Frontal cortex (tissue), 4 donors: ENCODE data around the gene IQGAP3. TPM values are rescaled to one million over a fixed set of nuclear protein-coding genes. Genes with fewer than 3 reads are reported as not detected.

Experiments
- DNase-seq, 2 donors: peaks; one replicate each; pipeline ENCODE4 v3.0.0; 2012; ENCODE audit warnings: low spot score in 2 of 2
- FAIRE-seq: peaks from 2 replicates; lab custom pipeline; 2012; peaks lifted over from hg19 to GRCh38; lab: Jason Lieb, UNC
- total RNA-seq: library from RNA; depleted of rRNA; stranded (reverse); fragments of >200 nt; gene quantifications from one replicate; pipeline ENCODE4 v1.2.3, GENCODE V29; 2014
- donor health status: control.
- donor health status: control.
- donor health status: control.

The IQGAP3 gene
- total RNA-seq, 1 donor from 2014 or later: 1.2 TPM

DNA sequence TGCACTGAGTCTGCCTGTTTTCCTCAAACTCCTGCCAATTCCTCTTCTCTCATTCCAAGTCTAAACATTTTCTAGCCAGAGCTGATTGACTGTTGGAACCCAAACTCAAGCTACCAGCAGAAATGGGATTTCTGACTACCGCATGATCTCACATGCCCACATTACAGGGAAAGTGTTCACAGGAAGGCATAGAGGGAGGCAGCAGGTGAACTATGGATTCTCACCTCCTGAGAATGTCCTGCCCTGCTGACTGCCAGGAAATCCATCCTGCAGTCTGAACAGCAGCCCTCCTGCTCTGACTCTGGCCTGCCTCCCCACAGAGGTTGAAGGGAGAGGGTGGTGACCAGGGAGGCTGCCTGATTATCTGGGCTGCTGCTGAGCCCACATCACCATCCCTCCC is 22.5 kb downstream of the IQGAP3 start:
- FAIRE-seq: no peak
- DNase-seq: no peak

DNA sequence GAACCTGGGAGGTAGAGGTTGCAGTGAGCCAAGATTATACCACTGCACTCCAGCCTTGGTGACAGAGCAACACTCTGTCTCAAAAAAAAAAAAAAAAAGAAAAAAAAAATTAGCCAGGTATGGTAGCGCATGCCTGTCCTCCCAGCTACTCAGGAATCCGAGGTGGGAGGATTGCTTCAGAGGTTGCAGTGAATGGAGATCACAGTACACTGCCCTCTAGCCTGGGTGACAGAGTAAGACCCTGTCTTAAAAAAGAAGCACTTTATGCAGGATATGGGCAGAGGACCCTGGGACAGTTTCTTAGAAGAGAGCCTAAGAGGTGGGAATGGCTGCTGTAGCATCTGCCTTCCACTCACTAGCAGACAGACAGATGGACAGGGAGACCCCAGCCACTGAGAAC is 23.0 kb downstream of the IQGAP3 start:
- DNase-seq: no peak
- no peak for FAIRE-seq

DNA sequence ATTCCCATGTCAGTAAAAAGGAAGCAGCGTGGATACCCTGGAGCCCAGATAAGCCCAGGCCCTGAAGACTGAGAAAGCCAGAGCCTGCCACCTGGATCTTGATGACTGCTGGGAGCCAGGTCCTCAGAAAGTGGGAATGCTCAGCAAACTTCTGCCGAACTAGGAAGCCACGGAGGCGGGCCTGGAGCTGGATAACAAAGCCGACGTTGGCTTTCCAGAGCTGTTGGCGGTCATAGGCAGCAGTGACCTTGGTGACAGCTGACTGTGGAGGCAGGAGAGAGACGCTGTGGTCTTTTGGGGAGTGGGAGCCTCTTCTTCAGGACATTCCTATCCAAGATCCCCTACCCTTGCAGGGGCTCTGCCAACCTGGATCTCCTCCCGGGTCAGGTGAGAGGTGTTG is 24.4 kb downstream of the IQGAP3 start:
- FAIRE-seq (no peak), DNase-seq (no peak)

DNA sequence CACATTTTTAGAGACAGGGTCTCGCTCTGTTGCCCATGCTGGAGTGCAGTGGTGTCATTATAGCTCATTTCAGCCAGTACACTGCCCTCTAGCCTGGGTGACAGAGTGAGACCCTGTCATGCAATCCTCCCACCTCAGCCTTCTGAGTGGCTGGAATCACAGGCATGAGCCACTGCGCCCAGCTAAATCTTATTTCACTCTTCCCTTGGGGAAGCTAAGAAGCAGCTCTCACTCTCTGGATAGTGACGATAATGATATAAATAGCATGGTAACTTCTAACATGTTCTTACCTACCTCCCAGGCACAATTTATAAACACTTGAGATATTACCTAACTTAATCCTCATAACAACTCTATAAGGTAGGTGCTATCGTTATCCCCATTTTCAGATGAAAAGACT is 24.9 kb downstream of the IQGAP3 start:
- DNase-seq (no peak), FAIRE-seq (no peak)

DNA sequence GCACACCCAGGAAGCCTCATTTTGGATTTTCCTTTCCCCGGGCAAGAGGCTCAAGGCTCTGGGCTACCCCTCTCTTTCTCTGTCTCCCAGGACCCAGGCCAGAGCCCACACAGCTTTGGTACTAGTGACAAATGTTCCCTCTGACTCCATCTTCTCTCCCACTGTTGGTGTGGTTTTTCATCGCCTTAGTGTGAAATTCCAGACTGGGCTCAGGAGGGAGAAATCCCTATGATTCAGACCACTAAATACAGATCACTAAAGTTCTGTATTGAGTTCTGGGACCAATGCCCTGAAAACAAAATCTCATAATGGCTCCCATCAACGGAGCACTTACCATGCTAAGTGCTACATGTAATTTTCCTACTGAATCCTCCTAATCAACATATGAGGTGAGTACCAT is 26.1 kb downstream of the IQGAP3 start:
- DNase-seq: no peak
- no peak for FAIRE-seq

DNA sequence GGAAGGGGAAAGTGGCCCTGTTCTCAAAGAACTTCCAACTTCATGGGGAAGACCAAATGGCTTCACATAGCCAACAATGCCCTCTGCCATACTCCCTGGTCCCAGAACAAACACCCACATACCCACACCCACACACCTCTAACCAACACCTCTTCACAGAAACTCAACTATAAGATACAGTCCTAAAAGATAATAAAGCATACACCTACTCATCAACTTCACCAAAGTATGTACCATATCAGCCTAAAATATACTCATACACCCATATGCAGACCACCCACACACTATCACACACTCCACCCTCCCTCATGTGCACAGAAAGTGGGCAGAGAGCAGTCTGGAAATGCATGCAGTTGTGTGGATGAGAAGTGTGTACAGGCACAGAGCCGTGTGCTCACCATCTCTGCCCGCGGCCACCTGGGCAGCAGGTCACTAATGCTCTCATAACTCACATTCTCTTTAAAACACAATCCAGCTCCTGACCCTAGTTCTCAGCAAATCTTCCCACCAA is 27.7 kb downstream of the IQGAP3 start:
- FAIRE-seq: no peak
- no peak for DNase-seq

DNA sequence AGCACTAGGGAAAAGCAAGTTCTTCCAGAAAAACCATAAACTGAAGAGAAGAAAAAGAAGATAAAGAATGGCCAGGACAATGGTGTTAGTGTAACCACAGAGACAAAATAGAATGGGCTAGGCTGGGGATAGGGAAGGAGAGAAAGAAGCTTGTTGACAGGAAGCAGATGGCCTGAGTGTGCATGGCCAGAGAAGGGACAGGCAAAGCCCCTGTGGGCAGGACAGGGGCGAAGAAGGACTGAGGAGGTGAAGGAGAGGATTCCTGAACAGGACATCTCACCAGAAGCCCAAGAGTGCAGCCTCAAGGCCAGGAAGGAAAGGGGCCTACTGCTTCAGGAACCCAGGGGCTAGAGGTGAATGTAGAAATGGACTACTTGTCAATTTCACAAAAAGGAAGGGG is 29.3 kb downstream of the IQGAP3 start:
- FAIRE-seq (no peak), DNase-seq (no peak)

DNA sequence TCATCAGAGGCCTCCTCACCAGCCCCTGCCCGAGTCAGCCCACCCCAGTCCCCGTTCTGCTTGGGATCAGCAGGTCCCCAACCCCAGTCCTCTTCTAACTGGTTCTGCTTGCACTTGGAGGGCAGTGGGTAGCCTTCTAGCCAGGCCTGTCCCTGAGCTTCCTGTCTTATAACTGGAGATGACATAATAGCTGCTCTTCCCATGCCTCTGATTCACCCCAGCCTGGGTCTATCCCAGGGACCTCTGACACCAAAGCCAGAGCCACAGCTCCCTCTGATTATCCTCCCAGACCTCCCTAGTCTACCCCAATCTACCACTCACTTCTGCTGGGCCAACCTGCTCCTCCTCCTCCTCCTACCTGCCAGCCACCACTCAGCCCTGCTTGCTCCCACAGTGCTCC is 31.4 kb downstream of the IQGAP3 start:
- FAIRE-seq (no peak), DNase-seq (no peak)

DNA sequence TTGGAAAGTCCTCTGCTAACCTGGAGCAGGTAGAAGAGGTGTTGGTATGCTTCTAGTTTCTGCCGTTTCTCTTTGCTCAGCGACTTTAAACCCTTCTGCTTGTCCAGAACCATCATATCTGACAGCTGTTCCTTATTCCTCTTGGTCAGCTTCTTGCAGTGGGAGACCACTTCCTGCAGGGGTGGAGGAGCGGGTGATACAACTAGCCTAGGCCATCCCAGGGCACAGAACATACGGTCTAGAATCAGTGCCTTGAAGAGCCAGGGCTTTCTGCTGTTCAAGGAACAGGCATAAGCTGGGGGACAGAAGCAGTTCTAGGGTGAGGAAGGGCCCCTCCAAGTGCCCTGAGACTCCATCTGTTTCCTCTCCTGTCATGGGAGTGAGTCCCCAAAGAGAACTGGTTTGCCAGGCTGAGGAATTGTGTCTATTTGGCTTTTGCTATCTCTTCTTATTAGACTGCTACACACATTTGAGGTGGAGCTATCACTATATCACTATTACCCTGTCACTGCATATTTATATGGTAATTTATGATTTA is 32.5 kb downstream of the IQGAP3 start:
- FAIRE-seq (no peak), DNase-seq (no peak)

DNA sequence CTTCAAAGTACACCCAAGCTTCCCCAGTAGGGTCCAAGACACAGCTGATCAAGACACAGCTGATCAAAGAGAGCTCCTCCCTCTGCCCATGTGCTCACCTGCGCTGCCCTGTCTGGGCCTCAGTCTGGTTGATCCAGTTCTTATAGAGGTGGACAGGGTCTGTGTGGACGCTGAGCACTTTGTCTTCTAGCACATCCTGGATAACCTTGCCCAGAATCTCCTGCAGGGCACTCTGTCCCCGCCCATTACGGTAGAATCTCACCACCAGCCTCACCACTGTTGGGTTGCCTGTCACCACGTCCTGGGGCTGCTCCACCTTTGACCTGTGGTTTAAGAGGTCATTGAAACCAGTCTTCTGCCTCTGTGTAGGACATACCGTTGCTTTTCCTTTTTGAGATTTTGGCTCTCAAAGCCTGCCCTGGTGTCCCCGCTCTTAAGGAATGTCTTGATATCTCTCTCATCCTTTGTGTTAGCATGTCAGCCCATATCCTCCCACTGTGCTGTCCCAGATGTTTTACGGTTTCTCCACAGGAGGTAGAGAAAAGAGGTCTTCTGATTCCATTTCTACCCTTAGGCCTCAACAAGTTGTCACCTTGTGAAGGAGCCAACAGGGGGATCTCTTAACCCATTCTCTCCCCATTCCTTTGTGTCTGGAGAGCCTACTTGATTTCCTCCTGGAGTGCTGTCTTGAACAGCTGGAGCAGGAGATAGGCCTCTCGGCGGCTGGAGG is 33.5 kb downstream of the IQGAP3 start:
- no peak for FAIRE-seq
- no peak for DNase-seq

DNA sequence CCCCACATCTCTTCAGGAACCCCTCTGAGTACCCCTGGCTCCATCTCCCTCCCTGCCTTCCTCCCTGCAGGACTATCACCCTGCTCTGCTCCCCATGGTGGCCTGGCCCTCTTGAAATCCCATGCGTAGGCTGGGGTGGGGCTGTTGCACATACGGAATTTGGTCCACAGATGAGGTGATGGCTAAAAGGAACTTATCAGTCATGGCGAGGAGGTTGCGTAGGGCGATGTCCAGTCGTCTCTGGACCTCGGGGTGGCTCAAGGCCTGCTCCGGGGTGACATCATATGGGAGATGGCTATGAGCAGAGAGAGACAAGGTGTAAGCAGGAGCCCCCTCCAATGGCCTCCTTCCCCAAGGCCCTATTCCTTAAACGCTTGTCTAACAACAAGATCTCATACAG is 35.3 kb downstream of the IQGAP3 start:
- DNase-seq: no peak
- FAIRE-seq: no peak

DNA sequence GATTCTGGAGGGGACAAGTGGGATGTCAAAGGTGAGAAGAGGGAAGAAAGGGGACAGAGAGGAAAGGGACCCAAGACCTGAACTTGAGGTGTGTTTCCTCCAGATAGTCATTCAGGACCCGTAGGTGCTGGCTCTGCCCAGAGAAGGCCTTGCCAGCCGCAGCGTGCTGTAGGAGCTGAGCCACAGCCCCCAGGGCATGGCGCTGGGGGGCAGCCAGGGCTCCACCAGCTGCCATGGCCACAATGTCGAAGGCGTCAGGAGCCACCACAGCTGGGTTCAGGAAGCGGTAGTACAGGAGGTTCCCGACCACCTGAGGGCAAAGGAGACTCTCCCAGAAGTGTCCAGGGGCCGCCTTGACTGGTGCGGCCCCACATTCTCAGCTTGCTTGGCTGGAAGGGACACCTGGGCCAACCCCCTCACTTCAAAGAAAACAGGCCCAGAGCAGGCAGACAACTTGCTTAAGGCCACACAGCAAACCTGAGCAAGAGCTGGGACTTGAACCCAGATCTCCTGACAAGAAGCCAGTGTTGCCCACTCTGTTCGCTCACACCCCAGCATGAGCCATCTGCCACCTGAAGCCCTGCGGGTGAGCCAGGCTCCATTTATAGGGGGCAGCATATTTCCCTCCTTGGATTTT is 37.8 kb downstream of the IQGAP3 start:
- no peak for FAIRE-seq
- DNase-seq: no peak

DNA sequence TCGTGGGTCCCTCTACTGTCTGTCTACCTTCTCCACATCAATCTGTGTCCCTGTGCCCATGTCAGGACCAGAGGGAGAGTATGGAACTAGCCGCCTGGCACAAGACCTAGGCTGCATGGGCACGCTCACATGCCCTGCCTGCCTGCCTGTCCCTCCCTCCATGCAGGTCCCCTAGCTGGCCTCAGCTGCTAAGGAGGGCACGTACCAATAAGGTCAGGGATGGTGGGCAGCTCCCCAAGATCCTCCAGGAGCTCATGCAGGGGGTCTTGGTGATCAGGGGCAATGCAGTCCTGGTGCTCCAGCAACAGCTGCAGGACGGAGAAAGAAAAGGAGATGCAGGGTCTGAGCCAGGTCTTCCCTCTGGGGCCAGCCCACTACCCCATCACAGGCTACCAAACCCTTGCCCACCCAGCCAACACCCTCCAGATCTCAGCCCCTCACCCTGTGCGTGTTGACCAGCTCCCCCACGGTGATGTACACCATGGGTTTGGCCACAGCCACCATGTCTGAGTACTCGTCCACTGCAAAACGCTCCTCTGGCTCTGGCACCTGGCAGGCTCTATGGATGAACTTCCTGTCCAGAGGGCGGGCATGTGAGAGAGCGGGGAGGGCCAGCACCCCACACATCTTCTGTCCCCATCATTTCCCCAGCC is 38.7 kb downstream of the IQGAP3 start:
- no peak for DNase-seq
- FAIRE-seq: no peak

DNA sequence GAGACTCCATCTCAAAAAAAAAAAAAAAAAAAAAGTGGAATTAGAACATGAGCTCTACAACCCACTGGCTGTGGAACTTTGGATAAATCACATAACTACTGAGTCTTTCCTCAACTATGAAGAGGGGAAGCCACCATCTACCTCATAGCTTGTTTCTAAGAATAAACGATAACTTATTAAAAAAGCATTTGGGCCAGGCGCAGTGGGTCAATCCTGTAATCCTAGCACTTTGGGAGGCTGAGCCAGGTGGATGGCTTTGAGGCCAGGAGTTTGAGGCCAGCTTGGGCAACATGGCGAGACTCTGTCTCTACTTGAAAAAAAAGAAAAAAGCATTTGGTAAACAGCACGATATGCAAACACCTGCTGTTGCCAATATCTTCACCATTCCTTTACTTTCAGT is 40.0 kb downstream of the IQGAP3 start:
- DNase-seq (no peak), FAIRE-seq (no peak)

DNA sequence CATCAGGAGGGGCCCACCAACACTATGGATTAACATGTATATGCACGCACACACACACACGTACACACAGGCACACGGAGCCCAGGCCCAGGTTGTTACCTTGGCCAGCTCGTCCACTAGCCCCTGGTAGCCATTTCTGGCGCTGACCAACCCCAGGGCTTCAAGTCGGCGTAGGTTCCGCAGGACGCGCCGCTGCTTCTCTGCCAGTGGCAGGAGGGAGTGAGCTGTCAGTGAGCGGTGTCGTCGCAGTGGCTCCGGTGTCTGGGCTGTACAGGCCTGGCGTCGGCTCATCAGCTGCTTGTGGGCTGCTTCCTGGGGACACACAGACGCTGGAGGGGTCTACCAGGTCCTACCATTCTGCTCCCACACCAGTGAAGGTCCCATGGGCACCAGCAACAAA is 42.4 kb downstream of the IQGAP3 start:
- no peak for DNase-seq
- no peak for FAIRE-seq

DNA sequence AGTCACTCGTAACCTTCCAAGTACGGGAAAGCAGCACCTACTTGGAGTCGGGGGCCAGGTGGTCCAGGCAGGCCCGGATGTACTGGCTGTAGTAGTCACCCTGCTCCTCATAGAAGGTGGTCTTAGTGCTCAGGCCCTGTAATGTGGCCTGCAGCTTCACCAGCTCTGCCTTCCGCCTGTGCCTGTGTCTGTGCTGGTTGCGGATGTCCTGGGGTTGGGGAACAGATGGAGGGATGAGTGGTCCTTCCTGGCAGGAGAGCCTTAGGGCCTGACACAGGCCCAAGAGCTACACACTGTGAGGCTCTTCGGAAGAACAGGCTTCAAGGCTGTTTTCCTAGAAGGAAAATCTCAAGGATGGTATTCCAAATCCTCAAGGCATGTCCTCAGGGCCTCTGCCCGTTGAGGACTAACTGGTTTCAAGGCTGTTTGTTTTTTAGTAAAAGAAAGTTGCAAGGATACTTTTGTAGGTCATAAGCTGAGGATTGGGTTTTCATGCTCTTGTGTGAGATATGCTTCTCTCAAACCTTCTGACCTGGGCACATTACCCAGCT is 43.4 kb downstream of the IQGAP3 start:
- no peak for DNase-seq
- no peak for FAIRE-seq

DNA sequence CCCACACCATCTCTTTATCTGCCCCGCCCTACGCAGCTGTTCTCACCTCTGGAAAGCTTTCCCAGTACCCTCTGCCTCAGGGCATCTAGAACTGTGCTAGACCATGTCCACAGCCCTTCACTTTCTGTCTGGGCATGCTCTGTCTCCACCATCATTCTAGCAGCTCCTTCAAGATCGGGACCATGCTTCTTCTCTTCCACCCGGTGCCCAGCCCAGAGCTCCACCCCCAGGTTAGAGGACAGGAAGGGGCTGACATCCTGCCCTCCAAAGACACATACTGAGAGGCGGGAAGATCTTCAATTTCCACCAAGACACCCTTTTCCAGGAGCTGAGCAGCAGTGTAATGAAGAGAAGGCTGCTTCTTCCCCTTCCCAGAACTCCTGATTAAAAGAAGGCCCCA is 44.1 kb downstream of the IQGAP3 start:
- DNase-seq (no peak), FAIRE-seq (no peak)

DNA sequence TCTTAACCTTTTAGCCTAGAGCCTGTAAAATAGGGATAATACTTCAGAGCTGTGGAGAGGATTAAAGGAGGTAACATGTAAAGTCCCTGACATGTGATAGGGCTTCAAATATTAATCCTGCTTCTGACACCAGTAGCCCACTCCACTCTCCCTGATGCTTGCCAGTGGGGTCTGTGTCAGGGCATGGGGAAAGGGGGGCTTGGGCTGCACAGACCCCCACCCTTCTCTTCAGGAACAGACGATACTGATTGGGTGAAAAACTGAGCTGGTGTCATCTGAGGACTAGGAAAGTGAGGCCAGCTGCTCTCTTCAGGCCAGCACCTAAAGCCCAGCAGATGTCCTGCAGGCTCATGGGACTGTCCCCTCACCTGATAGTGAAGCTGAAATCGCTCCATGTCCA is 44.8 kb downstream of the IQGAP3 start:
- DNase-seq (no peak), FAIRE-seq (no peak)

DNA sequence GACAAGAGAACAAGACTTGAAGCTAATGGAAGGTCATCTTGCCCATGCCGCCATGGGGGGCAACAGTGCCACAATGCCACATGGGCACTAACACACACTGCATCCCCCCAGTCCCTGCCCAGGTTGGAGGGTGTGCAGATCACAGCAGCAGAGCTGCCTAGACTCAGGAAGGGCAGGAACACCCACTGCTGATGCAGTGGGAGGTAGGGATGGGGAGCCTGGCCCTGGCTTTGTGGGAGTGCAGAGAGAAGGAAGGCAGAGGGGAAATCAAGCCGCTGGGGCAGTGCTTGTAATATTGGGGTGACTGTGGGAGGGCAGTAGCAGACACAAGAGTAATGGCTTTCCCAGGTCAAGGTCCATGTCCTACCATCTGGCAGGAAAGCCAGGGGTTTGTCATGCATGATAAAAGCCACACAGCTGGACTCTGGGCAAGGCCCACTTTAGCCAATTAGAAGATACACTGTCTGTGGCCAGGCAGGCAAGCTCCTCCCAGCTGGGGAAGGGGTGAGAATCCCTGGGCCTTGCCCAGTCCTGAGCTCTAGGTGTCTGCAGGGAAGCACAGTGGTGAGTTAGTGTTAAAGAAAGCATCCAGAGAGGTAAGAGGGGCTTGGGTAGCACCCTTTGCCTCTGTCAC is 46.4 kb downstream of the IQGAP3 start:
- no peak for FAIRE-seq
- DNase-seq: no peak

DNA sequence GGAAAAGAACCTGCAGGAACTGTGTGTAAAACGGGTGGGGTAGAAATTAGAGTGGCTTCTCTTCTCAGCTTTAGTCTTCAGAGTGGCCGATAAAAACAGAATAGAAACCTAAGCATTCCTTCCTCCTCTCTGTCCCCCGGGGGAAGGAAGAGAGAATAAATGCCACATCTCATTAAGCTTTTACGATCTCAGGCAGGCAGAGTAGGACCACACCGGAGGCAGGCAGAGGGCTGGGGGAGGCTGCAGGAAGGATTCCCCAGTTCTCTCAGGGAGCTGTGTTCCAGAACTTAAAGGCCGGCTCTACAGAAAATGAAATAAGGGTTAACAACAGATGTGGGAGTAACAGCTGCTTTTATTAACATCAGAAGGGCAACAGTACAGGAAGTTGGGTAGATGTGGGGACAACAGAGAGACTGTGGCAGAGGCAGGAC is 47.3 kb downstream of the IQGAP3 start:
- DNase-seq: no peak

More for the DNA sequence above, 47.3 kb downstream of the IQGAP3 start:
- FAIRE-seq: no peak
